OCI-LY7 (cell line): ENCODE results near the gene DIAPH2.

Experiments used
- EZH2phosphoT487 ChIP-seq: fragments of 200-600 bp; sonication (generic); IDR thresholded peaks from 2 replicates; pipeline ENCODE4 v1.6.1; 2018; ENCODE audit warnings: low read depth, borderline replicate concordance, mild to moderate bottlenecking, mixed run types, antibody characterized with exemption, low read length, moderate library complexity, mixed read lengths
- TF ChIP-seq, protein P1 (sequence below): fragments of 200-600 bp; sonication (generic); conservative IDR thresholded peaks from 2 replicates; pipeline ENCODE4 v1.5.1; 2014; ENCODE audit warnings: mild to moderate bottlenecking, antibody characterized with exemption, low read length, moderate library complexity, mixed read lengths

- TF ChIP-seq, protein P1, sequence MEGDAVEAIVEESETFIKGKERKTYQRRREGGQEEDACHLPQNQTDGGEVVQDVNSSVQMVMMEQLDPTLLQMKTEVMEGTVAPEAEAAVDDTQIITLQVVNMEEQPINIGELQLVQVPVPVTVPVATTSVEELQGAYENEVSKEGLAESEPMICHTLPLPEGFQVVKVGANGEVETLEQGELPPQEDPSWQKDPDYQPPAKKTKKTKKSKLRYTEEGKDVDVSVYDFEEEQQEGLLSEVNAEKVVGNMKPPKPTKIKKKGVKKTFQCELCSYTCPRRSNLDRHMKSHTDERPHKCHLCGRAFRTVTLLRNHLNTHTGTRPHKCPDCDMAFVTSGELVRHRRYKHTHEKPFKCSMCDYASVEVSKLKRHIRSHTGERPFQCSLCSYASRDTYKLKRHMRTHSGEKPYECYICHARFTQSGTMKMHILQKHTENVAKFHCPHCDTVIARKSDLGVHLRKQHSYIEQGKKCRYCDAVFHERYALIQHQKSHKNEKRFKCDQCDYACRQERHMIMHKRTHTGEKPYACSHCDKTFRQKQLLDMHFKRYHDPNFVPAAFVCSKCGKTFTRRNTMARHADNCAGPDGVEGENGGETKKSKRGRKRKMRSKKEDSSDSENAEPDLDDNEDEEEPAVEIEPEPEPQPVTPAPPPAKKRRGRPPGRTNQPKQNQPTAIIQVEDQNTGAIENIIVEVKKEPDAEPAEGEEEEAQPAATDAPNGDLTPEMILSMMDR, result no peak
- TF ChIP-seq EZH2phosphoT487, result no peak
These were observed 309.5 kb downstream of the DIAPH2 start for GRCh38 chrX:96994093-96994492.
